Measurements from ENCODE around the gene CASP10. TPM values are rescaled to one million over a fixed set of nuclear protein-coding genes. Genes with fewer than 3 reads are reported as not detected.

The CASP10 gene
- total and polyA plus RNA-seq, 2 of the 13 experiments (the other 11 are each of a cell fraction or from before 2014, with no cell fraction given) = 22.2 to 23.8 TPM

GRCh38 chr2:201233192-201233811, 50.4 kb downstream of the CASP10 start (continued):
- TF ChIP-seq PRDM10 (CRISPR knock-in tag; IDR thresholded peaks at IDR 0.05; ENCODE audit: low read depth) = no peak
- no peak for TF ChIP-seq CBX2 (IDR thresholded peaks at IDR 0.05; ENCODE audit: low read depth, low read length)
- TF ChIP-seq CBX2 (CRISPR knock-in tag; IDR thresholded peaks at IDR 0.05; ENCODE audit: low read depth) = no peak
- TF ChIP-seq TRIM24 (CRISPR knock-in tag; IDR thresholded peaks at IDR 0.05) = no peak
- no peak for TF ChIP-seq PRPF4 (IDR thresholded peaks at IDR 0.05; ENCODE audit: low read depth, low read length, poor library complexity, severe bottlenecking)
- TF ChIP-seq ZNF780A (CRISPR knock-in tag; IDR thresholded peaks at IDR 0.05) = no peak
- TF ChIP-seq ZNF557 (CRISPR knock-in tag; IDR thresholded peaks at IDR 0.05) = no peak
- 0 out of 2 replicates have a peak, but pooled peaks have one; percentile 27 for TF ChIP-seq ZNF607 (CRISPR knock-in tag; IDR thresholded peaks at IDR 0.05; ENCODE audit: borderline replicate concordance)
- no peak for TF ChIP-seq ZNF639 (CRISPR knock-in tag; conservative IDR thresholded peaks at IDR 0.05)
- no peak for TF ChIP-seq MTA1 (CRISPR knock-in tag; IDR thresholded peaks at IDR 0.05; ENCODE audit: borderline replicate concordance)
- TF ChIP-seq IKZF4 (CRISPR knock-in tag; IDR thresholded peaks at IDR 0.05; ENCODE audit: borderline replicate concordance, low read depth, not compliant biosample characterization) = no peak
- no peak for TF ChIP-seq ZNF747 (CRISPR knock-in tag; IDR thresholded peaks at IDR 0.05; ENCODE audit: borderline replicate concordance)
- no peak for TF ChIP-seq NR2F1 (CRISPR knock-in tag; IDR thresholded peaks at IDR 0.05)
- no peak for TF ChIP-seq SAFB2 (CRISPR knock-in tag; IDR thresholded peaks at IDR 0.05; ENCODE audit: borderline replicate concordance, low read depth)
- TF ChIP-seq DR1 (CRISPR knock-in tag; IDR thresholded peaks at IDR 0.05) = no peak
- TF ChIP-seq HMGXB3 (CRISPR knock-in tag; IDR thresholded peaks at IDR 0.05; ENCODE audit: borderline replicate concordance) = peak; percentile 16; the same call in 1 of the 2 replicates
- TF ChIP-seq SIX1 (CRISPR knock-in tag; IDR thresholded peaks at IDR 0.05; ENCODE audit: borderline replicate concordance) = peak; percentile 49; the same call in 1 of the 2 replicates
- peak; percentile 28; the same call in 1 of the 2 replicates for TF ChIP-seq KLF6 (CRISPR knock-in tag; IDR thresholded peaks at IDR 0.05)

Data from HepG2 (cell line).